IPS-18a (cell line): ENCODE data around the gene PDZRN4.
"Not testable (repeated sequence)": the region's sequence is repeated elsewhere in the genome, so short reads cannot be mapped to it uniquely, and the experiment has no call there.

Source experiments
- H3K27ac ChIP-seq: one replicate; pipeline ENCODE4 v1.5.1; 2013; ENCODE audit warnings: low read length
- H3K27me3 ChIP-seq: one replicate; pipeline ENCODE4 v1.6.1; 2013; ENCODE audit warnings: mild to moderate bottlenecking, low read length; ENCODE audit not compliant: control insufficient read depth, insufficient read depth
- H3K36me3 ChIP-seq: one replicate; pipeline ENCODE4 v1.6.1; 2013; ENCODE audit warnings: low read depth, low read length; ENCODE audit not compliant: control insufficient read depth
- H3K4me1 ChIP-seq: one replicate; pipeline ENCODE4 v1.6.1; 2013; ENCODE audit warnings: low read depth, low read length; ENCODE audit not compliant: control insufficient read depth
- H3K4me3 ChIP-seq: one replicate; pipeline ENCODE4 v1.5.1; 2013; ENCODE audit warnings: low read length
- H3K9ac ChIP-seq: one replicate; pipeline ENCODE4 v1.6.1; 2013; ENCODE audit warnings: mild to moderate bottlenecking, low read length, moderate library complexity
- H3K9me3 ChIP-seq: one replicate; pipeline ENCODE4 v1.6.1; 2013; ENCODE audit warnings: low read depth, low read length; ENCODE audit not compliant: control insufficient read depth

PDZRN4 gene

DNA sequence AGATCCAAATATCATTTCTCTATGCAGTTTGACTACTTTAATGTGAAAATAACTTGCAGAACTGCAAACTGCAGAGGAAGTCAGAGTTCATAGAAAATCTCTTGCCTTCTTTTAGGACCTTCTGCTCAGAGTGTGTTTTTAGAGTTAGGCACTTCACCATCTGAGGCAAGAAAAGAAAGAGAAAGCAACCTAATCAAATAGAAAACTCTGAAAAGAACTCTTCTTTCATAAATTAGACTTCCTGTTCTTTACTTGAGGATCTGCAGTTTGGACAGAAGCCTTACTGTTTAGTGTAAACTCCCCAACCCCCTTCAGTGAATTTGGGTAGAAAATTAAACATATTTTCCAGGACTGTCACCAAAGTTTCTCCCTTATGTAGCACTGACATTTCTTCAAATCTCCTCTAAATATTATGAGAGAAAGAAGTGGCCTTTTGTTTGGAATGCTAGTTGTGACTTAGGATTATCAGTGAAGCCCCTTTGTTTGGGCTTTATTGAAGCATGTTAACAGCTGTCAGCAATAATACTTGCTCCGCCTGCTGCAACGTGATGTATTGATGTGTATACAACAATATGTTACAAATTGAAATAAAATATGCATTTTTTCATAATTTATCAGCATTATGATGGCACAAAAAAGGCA is 99.5 kb downstream of the PDZRN4 start:
- Histone ChIP-seq H3K27me3 (no peaks in the 10 kb centered on the region), H3K9me3 (no peaks in the 10 kb centered on the region), H3K27ac (no peak overlapping the region), H3K4me1 (no peaks in the 10 kb centered on the region), H3K4me3 (no peak overlapping the region), H3K9ac (no peak overlapping the region), H3K36me3 (no peaks in the 10 kb centered on the region)

DNA sequence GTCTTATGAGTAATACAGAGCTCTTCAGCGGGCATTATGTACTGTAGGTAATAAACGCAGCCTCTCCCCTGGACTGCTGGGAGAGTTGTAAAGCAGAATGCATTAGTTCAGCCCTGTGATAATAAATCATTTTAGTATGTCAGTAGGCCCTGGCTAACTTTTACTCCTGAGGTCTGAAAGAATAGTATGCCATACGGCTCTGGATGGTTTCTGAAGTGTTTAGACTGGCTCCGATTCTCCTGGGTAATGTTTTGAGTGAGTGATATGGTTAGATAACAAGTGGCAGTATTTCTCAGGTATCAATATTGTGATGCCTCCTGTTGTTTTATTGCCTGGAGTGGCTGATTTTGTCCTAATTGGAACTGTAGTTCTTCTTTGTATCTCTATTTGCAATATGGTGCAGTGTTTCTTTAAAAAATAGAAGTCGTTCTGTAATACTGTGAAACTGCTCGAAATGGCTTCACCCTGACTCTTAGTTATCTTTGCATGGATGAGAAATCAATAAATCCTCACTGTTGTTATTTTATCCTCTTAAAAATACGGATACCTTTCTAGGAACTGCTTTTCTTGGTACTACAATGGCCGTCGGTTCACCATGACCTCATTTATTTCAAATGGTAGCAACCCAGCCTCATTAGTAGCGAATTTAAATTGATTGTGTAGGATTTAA is 100.2 kb downstream of the PDZRN4 start:
- no peak overlapping the region for H3K27ac ChIP-seq
- no peaks in the 10 kb centered on the region for H3K9me3 ChIP-seq
- H3K4me1 ChIP-seq, result no peaks in the 10 kb centered on the region
- H3K9ac ChIP-seq, result no peak overlapping the region
- no peak overlapping the region for H3K4me3 ChIP-seq
- H3K27me3 ChIP-seq, result no peaks in the 10 kb centered on the region
- no peaks in the 10 kb centered on the region for H3K36me3 ChIP-seq

DNA sequence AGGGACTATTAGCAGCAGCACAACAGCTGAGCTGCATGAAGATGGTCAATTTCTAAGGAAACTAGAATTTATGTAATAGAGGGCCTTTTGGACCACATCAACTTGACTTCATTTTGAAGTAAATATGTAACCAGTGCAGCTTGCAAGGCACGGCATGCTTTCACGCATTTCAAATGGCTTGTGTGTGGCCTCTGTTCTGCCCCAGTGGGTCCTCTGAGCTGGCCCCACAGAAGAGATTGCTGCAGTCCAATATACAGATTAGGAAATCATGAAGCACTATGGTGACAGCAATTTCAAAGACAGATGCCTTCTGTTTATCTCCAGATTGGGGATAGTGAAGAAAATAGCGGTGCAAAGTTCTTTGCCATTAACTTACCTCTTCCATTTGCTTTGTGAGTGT is 101.4 kb downstream of the PDZRN4 start:
- no peaks in the 10 kb centered on the region for H3K4me1 ChIP-seq
- no peaks in the 10 kb centered on the region for H3K27me3 ChIP-seq
- no peak overlapping the region for H3K27ac ChIP-seq
- H3K9ac ChIP-seq, result no peak overlapping the region
- H3K4me3 ChIP-seq, result no peak overlapping the region
- no peaks in the 10 kb centered on the region for H3K36me3 ChIP-seq
- H3K9me3 ChIP-seq, result no peaks in the 10 kb centered on the region

DNA sequence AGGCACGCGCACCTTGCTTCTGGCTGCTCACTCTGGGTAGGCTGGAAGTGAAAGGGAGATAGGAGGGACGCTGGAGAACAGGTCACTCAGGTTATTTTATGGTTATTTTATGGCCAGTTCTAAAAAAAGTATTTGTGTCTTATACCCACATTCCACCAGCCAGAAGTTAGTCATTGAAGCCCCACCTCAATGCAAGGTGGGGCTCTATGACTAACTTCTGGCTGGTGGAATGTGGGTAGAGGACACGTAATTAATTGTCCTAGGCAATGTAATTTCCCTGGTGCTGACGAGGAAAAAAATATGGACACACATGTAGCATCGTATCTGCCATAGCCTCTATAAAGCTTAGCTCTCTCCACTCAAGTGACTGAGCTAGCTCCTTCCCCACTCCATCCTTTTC is 104.9 kb downstream of the PDZRN4 start:
- no peaks in the 10 kb centered on the region for H3K27me3 ChIP-seq
- no peak overlapping the region for H3K27ac ChIP-seq
- H3K4me1 ChIP-seq, result no peaks in the 10 kb centered on the region
- no peaks in the 10 kb centered on the region for H3K36me3 ChIP-seq
- H3K9ac ChIP-seq, result no peak overlapping the region
- H3K9me3 ChIP-seq, result no peaks in the 10 kb centered on the region
- H3K4me3 ChIP-seq, result no peak overlapping the region

DNA sequence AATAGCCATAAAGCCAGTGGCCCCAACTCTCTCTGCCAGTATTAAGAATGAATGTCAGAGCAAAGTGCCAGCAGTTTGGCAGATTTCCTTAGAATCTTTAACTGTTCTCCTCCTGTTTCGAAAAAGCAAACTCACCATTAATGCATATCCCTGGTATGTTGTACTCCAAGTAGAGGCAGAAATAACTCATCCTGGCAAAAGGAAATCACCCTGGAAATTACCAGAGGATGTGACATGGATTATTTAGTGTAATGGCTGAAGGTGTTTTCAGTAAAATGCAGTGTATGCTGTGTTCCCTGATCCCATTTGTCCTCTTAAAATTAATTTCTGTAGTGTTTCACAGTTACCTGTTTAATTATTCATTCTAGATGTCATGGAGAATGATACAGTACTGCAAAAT is 105.3 kb downstream of the PDZRN4 start:
- Histone ChIP-seq H3K9ac (no peak overlapping the region), H3K27me3 (no peaks in the 10 kb centered on the region), H3K36me3 (no peaks in the 10 kb centered on the region), H3K9me3 (no peaks in the 10 kb centered on the region), H3K27ac (no peak overlapping the region), H3K4me1 (no peaks in the 10 kb centered on the region), H3K4me3 (no peak overlapping the region)

DNA sequence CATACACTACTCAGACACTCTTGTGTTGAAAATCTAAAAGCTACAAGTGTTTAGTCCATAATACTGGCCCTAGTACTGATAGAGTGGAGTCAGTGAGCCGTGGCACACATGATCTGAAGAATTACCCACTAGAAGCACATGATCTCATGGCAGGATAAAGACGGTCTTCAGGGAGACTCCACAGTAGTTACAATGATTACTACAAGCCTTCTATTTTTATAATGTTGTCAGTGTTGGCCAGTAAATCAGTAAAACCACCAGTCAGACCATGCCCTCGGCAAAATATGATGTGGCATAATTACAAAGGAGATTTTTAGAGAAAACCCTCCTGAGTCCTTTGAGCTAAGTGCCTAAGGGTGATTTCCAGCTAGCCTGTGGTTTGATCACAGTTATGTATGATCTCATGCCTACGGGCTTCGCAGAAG is 114.9 kb downstream of the PDZRN4 start:
- Histone ChIP-seq H3K9ac (no peak overlapping the region), H3K4me1 (no peaks in the 10 kb centered on the region), H3K27me3 (no peaks in the 10 kb centered on the region), H3K9me3 (no peaks in the 10 kb centered on the region), H3K27ac (no peak overlapping the region), H3K4me3 (no peak overlapping the region), H3K36me3 (no peaks in the 10 kb centered on the region)

DNA sequence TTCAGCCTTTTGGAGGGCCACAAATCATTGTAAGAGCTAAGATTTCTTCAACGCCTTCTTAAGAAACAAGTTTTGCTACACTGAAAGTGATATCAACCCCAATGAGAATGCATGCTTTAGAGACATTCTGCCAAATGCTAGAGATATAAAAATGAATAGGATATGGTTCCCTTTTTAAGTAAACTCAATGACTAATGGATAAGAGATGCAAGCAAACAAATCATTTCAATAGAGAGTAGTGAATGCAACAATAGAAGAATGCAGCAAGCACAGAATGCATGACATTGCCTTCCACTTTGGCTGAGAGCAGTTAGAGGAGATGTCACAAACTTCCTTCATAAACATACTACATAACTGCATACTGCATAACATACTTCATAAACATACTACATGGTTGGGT is 116.4 kb downstream of the PDZRN4 start:
- no peak overlapping the region for H3K4me3 ChIP-seq
- H3K27me3 ChIP-seq, result no peaks in the 10 kb centered on the region

DNA sequence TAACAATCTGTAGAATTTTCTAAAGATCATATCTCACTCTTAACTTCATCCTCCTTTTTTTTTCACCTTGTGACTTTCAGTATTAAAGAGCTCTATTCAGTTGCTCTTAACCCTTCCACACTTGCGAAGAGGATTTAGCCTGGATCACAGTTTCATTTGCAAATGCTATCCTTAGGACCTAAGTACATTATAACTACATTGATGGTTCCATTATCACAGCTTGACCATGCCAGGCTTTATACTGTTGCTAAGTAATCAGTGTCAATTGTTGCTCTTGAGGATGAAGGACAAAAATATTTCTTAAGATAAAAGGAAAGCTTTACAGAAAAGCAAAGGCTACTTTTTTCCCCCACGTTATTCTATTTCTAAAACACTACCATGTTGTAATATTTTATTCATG is 122.2 kb downstream of the PDZRN4 start:
- Histone ChIP-seq H3K4me3 (no peak overlapping the region), H3K27ac (no peak overlapping the region), H3K9ac (no peak overlapping the region), H3K36me3 (no peaks in the 10 kb centered on the region), H3K4me1 (no peaks in the 10 kb centered on the region), H3K27me3 (no peaks in the 10 kb centered on the region), H3K9me3 (no peaks in the 10 kb centered on the region)

More for the DNA sequence above, 116.4 kb downstream of the PDZRN4 start:
- no peaks in the 10 kb centered on the region for H3K9me3 ChIP-seq
- no peak overlapping the region for H3K9ac ChIP-seq
- H3K27ac ChIP-seq, result no peak overlapping the region
- H3K36me3 ChIP-seq, result no peaks in the 10 kb centered on the region
- no peaks in the 10 kb centered on the region for H3K4me1 ChIP-seq

DNA sequence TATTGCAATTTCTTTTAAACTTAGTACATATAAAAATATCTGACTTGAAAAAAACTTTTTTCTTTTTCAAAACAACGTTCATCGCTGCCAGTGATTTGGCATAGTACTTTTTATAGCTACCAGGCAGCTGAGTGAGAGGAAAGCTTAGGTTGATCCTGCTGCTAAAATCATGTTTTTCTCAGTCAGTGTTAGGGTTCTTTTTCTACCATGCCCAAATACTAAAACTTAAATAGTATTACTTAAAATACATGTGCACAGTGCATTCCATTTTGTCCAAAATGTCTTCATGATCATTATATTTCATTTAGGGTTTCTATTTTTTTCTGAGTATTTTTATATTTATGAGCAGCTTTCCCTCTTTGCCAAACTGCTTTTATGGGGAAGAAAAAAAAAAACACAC is 123.8 kb downstream of the PDZRN4 start:
- Histone ChIP-seq H3K9me3 (no peaks in the 10 kb centered on the region), H3K4me3 (no peak overlapping the region), H3K4me1 (no peaks in the 10 kb centered on the region), H3K36me3 (no peaks in the 10 kb centered on the region), H3K9ac (no peak overlapping the region), H3K27me3 (no peaks in the 10 kb centered on the region), H3K27ac (no peak overlapping the region)

DNA sequence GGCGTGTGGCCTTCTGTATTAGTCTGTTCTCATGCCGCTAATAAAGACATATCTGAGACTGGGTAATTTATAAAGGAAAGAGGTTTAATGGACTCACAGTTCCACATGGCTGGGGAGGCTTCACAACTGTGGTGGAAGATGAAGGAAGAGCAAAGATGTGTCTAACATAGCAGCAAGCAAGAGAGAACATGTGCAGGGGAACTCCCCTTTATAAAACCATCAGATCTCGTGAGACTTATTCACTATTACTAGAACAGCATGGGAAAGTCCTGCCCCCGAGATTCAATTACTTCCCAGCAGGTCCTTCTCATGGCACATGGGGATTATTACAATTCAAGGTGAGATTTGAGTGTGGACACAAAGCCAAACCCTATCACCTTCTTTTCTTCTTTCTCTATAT is 124.3 kb downstream of the PDZRN4 start:
- not testable (repeated sequence) for H3K4me3 ChIP-seq, H3K4me1 ChIP-seq, H3K27ac ChIP-seq, H3K9ac ChIP-seq, H3K9me3 ChIP-seq, H3K27me3 ChIP-seq, H3K36me3 ChIP-seq

DNA sequence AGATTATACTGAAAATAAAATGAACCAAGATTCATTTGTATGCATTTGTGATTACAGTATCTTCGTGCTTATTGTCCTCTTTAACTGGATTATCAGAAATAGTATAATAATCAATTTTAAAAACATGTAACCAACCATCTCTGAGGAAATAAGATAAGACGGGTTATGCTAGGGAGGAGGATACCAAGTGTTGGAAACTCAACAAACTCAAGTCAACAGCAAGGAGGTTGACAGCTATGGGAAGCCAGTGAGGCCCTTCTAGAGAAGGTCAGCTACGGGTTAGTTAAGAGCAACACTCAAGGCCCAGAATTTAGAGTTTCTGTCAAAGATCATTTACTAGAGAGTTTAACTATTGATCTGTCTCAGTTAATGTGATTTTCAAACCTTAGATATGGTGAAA is 137.2 kb downstream of the PDZRN4 start:
- peaks cover 17% of the 10 kb centered on the region for H3K4me1 ChIP-seq
- no peak overlapping the region for H3K4me3 ChIP-seq
- H3K9me3 ChIP-seq, result no peaks in the 10 kb centered on the region
- no peaks in the 10 kb centered on the region for H3K27me3 ChIP-seq
- no peak overlapping the region for H3K27ac ChIP-seq
- H3K9ac ChIP-seq, result no peak overlapping the region
- no peaks in the 10 kb centered on the region for H3K36me3 ChIP-seq
